Prostate gland (tissue), 2 donors: ENCODE results near the gene PLP2. TPM values are rescaled to one million over a fixed set of nuclear protein-coding genes. Genes with fewer than 3 reads are reported as not detected.

Source experiments
- DNase-seq: peaks from one replicate; pipeline ENCODE4 v3.0.0-alpha.2; 2019; ENCODE audit warnings: low spot score
- H3K27ac ChIP-seq, 2 donors: fragments of 200-600 bp; sonication (generic); 2 replicates each; pipeline ENCODE4 v1.5.1; 2017 to 2019
- H3K27me3 ChIP-seq: fragments of 200-600 bp; sonication (generic); replicated peaks from 2 replicates; pipeline ENCODE4 v1.5.1; 2019; ENCODE audit not compliant: insufficient read depth
- H3K36me3 ChIP-seq, 2 donors: fragments of 200-600 bp; sonication (generic); 1 replicate in 1 of 2; 2 replicates in 1 of 2; pipeline versions ENCODE4 v1.5.1 to v1.8.1; 2017 to 2019
- H3K4me1 ChIP-seq: fragments of 200-600 bp; sonication (generic); replicated peaks from 2 replicates; pipeline ENCODE4 v1.5.1; 2019
- H3K4me3 ChIP-seq, 2 donors: fragments of 200-600 bp; sonication (generic); 2 replicates each; pipeline ENCODE4 v1.5.1; 2017 to 2019
- H3K9me3 ChIP-seq: fragments of 200-600 bp; sonication (generic); 2 replicates; pipeline ENCODE4 v1.5.1; 2017
- CTCF ChIP-seq, 4 experiments: fragments of 200-600 bp in 2 of 4; fragments of 450-650 bp in 2 of 4; sonication (generic) in 2 of 4; IDR thresholded peaks; 1 replicate in 3 of 4; 2 replicates in 1 of 4; pipeline ENCODE4 v1.5.1; 2016 to 2019; ENCODE audit warnings: antibody characterized with exemption in 4 of 4, mild to moderate bottlenecking in 2 of 4, moderate library complexity in 2 of 4
- POLR2A ChIP-seq: fragments of 450-650 bp; IDR thresholded peaks from one replicate; pipeline ENCODE4 v1.6.1; 2016; ENCODE audit warnings: antibody characterized with exemption, mild to moderate bottlenecking
- POLR2AphosphoS5 ChIP-seq: sonication (generic); formaldehyde crosslinking; IDR thresholded peaks from one replicate; pipeline ENCODE4 v1.6.1; 2017; ENCODE audit warnings: antibody characterized with exemption
- WGBS: methylation state at CpG from one replicate; pipeline ENCODE4 v1.1.5; 2018; 5-methylcytosine and 5-hydroxymethylcytosine counted together
- intact Hi-C: fragments of 100-400 bp; cut with DNase I; formaldehyde crosslinking; loops from one replicate; pipeline ENCODE4 v1.14.2; 2022
- total RNA-seq, 2 donors: library from RNA; depleted of rRNA; stranded (reverse); fragments of >200 nt; gene quantifications; one replicate each; pipeline ENCODE4 v1.1.0, GENCODE V29; 2016

Gene PLP2
- total RNA-seq, 2 donors from 2014 or later: 24.3 to 34.7 TPM

DNA sequence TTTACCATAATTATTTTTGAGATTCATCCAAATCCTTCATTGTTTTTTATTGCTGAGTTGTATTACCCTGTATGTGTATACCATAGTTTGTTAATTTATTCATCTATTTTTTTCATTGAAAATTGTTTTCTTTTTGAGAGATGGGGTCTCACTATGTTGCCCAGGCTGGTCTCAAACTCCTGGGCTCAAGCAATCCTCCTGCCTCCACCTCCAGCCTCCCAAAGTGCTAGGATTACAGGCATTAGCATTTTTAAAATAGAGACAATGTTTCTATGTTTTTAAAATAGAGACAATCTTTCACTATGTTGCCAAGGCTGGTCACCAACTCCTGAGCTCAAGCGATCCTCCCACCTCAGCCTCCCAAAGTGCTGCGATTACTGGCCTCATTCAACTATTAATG, 10.8 kb upstream of the PLP2 start:
- Histone ChIP-seq H3K36me3 (no peaks in the 10 kb centered on the region), H3K27me3 (no peaks in the 10 kb centered on the region), H3K4me3 (no peak overlapping the region), H3K9me3 (no peaks in the 10 kb centered on the region), H3K27ac (no peak overlapping the region), H3K4me1 (no peaks in the 10 kb centered on the region)
- TF ChIP-seq POLR2AphosphoS5 (no peak), POLR2A (no peak), CTCF (IDR thresholded peaks at IDR 0.05) (no peak)
- intact Hi-C loops: no loop called here
- 100% methylated on average over 2 of the region's 2 CpGs for WGBS
- DNase-seq: no peak

DNA sequence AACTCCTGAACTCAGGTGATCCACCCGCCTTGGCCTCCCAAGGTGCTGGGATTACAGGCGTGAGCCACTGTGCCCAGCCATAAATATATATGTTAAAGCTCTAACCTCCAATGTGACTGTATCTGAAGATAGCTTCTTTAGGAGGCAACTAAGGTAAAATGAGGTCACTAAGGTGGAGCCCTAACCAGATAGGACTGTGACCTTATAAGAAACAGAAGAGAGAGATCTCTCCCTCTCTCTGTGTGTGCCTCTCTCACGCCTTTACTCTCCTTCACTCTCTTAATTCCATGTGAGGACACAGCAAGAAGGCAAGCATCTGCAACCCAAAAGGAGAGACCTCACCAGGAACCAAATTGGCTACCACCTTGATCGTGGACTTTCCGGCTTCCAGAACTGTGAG, 10.1 kb upstream of the PLP2 start:
- WGBS: 99% methylated on average over 5 of the region's 5 CpGs
- DNase-seq: no peak
- Histone ChIP-seq H3K4me3 (no peak overlapping the region), H3K27ac (no peak overlapping the region), H3K4me1 (no peaks in the 10 kb centered on the region), H3K9me3 (no peaks in the 10 kb centered on the region), H3K36me3 (no peaks in the 10 kb centered on the region), H3K27me3 (no peaks in the 10 kb centered on the region)
- TF ChIP-seq POLR2AphosphoS5: no peak
- intact Hi-C loops: no loop called here

- Histone ChIP-seq H3K27ac (peak within 1 kb of the TSS; percentile 89 to 93), H3K36me3 (no peaks in the 10 kb centered on the region), H3K27me3 (no peaks in the 10 kb centered on the region), H3K4me3 (peak within 1 kb of the TSS; percentile 22 to 29), H3K9me3 (no peaks in the 10 kb centered on the region), H3K4me1 (no peaks in the 10 kb centered on the region)
- intact Hi-C loops: no loop called here
- 36% methylated on average over 2 of the region's 28 CpGs for WGBS
- DNase-seq: no peak
- no peak for TF ChIP-seq POLR2AphosphoS5
- peak in 1 of 4 experiments; percentile 11 for TF ChIP-seq CTCF (IDR thresholded peaks at IDR 0.05)
- TF ChIP-seq POLR2A: no peak
Observed at GRCh38 chrX:49162620-49163019, 9.1 kb upstream of the PLP2 start, which contains the start of gene MAGIX. MAGIX (plus strand) TSS chrX:49162758; CDS start chrX:49162890, 132 bp downstream.

GRCh38 chrX:49163555-49164419, 7.9 kb upstream of the PLP2 start:
- intact Hi-C loops: no loop called here
- no peaks in the 10 kb centered on the region for H3K27me3 ChIP-seq
- TF ChIP-seq POLR2A (peak; percentile 55), CTCF (IDR thresholded peaks at IDR 0.05) (peak; percentile 77 to 96 (median 87)), POLR2AphosphoS5 (peak; percentile 28)
- peak overlapping the region; percentile 89 to 93 for H3K27ac ChIP-seq
- DNase-seq: peak; percentile 71
- H3K4me1 ChIP-seq: no peaks in the 10 kb centered on the region
- WGBS: 3% methylated on average over 11 of the region's 69 CpGs
- no peaks in the 10 kb centered on the region for H3K36me3 ChIP-seq
- H3K4me3 ChIP-seq: peak overlapping the region; percentile 22 to 29
- no peaks in the 10 kb centered on the region for H3K9me3 ChIP-seq

DNA sequence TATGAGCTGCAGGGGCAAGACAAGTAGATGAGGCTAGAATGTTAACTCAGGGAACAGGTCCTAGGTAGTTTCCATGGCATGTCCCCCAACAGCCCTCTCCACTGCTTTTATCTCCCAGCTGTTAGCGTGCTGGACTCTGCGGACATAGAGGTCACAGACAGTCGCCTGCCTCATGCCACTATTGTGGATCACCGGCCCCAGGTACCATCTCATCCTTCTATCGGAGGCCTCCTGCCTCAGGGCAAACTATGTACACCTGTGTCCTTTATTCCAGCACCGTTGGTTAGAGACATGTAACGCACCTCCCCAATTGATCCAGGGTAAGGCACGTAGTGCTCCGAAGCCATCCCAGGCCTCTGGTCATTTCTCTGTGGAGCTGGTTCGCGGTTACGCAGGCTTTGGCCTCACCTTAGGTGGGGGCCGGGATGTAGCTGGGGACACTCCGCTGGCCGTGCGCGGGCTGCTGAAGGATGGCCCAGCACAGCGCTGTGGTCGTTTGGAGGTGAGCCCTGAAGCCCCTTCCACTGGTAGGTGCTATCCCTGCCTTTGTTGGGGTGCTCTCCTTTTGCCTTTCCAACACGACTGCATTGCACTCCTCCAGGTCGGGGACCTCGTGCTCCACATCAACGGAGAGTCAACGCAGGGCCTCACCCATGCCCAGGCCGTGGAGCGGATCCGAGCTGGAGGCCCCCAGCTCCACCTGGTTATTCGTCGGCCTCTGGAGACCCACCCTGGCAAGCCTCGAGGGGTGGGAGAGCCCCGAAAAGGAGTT, 6.9 kb upstream of the PLP2 start:
- no peaks in the 10 kb centered on the region for H3K9me3 ChIP-seq
- H3K36me3 ChIP-seq: no peaks in the 10 kb centered on the region
- H3K27ac ChIP-seq: peak overlapping the region; percentile 89 to 93
- no peak overlapping the region for H3K4me3 ChIP-seq
- DNase-seq: no peak
- H3K4me1 ChIP-seq: no peaks in the 10 kb centered on the region
- no peak for TF ChIP-seq POLR2AphosphoS5
- no peak for TF ChIP-seq POLR2A
- no peak for TF ChIP-seq CTCF (IDR thresholded peaks at IDR 0.05)
- intact Hi-C loops: no loop called here
- H3K27me3 ChIP-seq: no peaks in the 10 kb centered on the region
- 89% methylated on average over 26 of the region's 31 CpGs for WGBS
